Calu3 (cell line): ENCODE measurements around the gene DDX39B. TPM values are rescaled to one million over a fixed set of nuclear protein-coding genes. Genes with fewer than 3 reads are reported as not detected.

Experiments used
- BruUV-seq: library from RNA; stranded (reverse); fragments of 400-500 nt; replicated peaks from 2 replicates; lab custom pipeline; 2021; lab: Mats Ljungman, UMichigan
- CTCF ChIA-PET: fragments of 300-600 bp; sonication (Branson Sonifier 250); formaldehyde crosslinking; loops from one replicate; lab custom pipeline; 2022; ENCODE audit warnings: antibody characterized with exemption; lab: Charles Lee
- DNase-seq: peaks from one replicate; pipeline ENCODE4 v3.0.0; 2022
- H3K27ac Mint-ChIP-seq: one replicate; pipeline ENCODE4 v1.8.0; 2022; ENCODE audit warnings: mixed read lengths; ENCODE audit not compliant: unreplicated experiment
- H3K27me3 Mint-ChIP-seq: one replicate; pipeline ENCODE4 v1.8.0; 2022; ENCODE audit warnings: mixed read lengths; ENCODE audit not compliant: unreplicated experiment
- H3K36me3 Mint-ChIP-seq: one replicate; pipeline ENCODE4 v1.8.0; 2022; ENCODE audit warnings: mild to moderate bottlenecking, moderate library complexity, mixed read lengths; ENCODE audit not compliant: insufficient read depth, unreplicated experiment
- H3K4me1 Mint-ChIP-seq: one replicate; pipeline ENCODE4 v1.8.0; 2022; ENCODE audit warnings: mild to moderate bottlenecking, low read depth, mixed read lengths; ENCODE audit not compliant: unreplicated experiment
- H3K4me3 Mint-ChIP-seq: one replicate; pipeline ENCODE4 v1.8.0; 2022; ENCODE audit warnings: mild to moderate bottlenecking, low read depth, moderate library complexity, mixed read lengths; ENCODE audit not compliant: unreplicated experiment
- H3K9me3 Mint-ChIP-seq: one replicate; pipeline ENCODE4 v1.8.0; 2022; ENCODE audit warnings: low read depth, mixed read lengths; ENCODE audit not compliant: unreplicated experiment
- intact Hi-C: fragments of 100-400 bp; cut with micrococcal nuclease; formaldehyde crosslinking; loops from one replicate; pipeline ENCODE4 v1.10.0; 2022; ENCODE audit not compliant: unreplicated experiment
- total RNA-seq: library from RNA; stranded (reverse); gene quantifications from 2 replicates; pipeline ENCODE4 v1.2.3, GENCODE V29; 2022
- TF ChIP-seq, protein P1 (sequence below): fragments of 200-600 bp; IDR thresholded peaks from one replicate; pipeline ENCODE4 v1.8.0; 2022; ENCODE audit warnings: antibody characterized with exemption; ENCODE audit not compliant: unreplicated experiment

The DDX39B gene
- total RNA-seq, 1 experiment from 2014 or later: 646 TPM

DNA sequence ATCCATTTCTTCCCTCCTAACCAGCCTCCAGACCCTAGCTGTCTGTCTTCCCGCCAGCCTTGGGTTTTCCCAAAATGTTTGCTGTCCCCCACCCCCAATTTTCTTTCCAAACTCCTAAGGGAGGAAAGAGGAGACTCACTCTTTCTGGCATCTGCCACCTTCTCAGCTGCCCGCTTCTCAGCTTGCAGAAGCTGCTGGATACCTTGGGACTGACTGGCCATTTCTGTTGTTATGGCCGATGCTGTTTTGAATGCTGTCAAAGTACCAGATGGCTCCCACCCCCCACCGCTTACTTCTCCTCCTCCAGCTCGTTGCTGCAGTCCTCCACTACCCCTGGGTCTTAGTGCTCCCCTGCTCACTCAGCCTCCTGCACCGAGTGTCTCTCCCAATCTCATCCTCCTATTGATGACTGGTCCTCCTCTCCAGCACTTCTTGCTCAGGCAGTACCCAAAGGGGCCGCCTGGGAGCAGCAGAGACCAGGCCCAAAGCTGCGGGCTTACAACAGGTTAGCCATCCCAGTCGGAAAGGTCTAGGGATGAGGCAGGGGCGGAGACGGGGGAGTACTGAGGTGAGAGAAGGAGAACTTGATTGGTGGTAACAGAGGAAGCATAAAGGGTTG, 4.6 kb upstream of the DDX39B start, which contains the start of gene ATP6V1G2:
Gene ATP6V1G2 (minus strand): TSS at position 270 of the 619 bp plus-strand sequence. CDS start 49 bp downstream, at position 221.
- Mint-ChIP-seq H3K27ac (peak within 1 kb of the TSS; percentile 43), H3K4me3 (peak within 1 kb of the TSS; percentile 71), H3K36me3 (peaks cover 57% of the 10 kb centered on the region), H3K9me3 (no peaks in the 10 kb centered on the region), H3K4me1 (peaks cover 17% of the 10 kb centered on the region), H3K27me3 (no peaks in the 10 kb centered on the region)
- intact Hi-C loops: loop anchor here (1.0 to 5.0 kb wide), 2 partner anchors 52 to 144 kb away; partner anchors contain the start of gene MICA
- TF ChIP-seq, protein P1, sequence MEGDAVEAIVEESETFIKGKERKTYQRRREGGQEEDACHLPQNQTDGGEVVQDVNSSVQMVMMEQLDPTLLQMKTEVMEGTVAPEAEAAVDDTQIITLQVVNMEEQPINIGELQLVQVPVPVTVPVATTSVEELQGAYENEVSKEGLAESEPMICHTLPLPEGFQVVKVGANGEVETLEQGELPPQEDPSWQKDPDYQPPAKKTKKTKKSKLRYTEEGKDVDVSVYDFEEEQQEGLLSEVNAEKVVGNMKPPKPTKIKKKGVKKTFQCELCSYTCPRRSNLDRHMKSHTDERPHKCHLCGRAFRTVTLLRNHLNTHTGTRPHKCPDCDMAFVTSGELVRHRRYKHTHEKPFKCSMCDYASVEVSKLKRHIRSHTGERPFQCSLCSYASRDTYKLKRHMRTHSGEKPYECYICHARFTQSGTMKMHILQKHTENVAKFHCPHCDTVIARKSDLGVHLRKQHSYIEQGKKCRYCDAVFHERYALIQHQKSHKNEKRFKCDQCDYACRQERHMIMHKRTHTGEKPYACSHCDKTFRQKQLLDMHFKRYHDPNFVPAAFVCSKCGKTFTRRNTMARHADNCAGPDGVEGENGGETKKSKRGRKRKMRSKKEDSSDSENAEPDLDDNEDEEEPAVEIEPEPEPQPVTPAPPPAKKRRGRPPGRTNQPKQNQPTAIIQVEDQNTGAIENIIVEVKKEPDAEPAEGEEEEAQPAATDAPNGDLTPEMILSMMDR: peak; percentile 96
- CTCF ChIA-PET: interaction anchor here (0.5 to 3.4 kb wide), 10 partner anchors 29 to 892 kb away, joined by 3 to 54 read pairs (median 4); partner anchors contain the start of genes ABHD16A and TNF
- BruUV-seq: no TSS peak
- peak; percentile 98 for DNase-seq

DNA sequence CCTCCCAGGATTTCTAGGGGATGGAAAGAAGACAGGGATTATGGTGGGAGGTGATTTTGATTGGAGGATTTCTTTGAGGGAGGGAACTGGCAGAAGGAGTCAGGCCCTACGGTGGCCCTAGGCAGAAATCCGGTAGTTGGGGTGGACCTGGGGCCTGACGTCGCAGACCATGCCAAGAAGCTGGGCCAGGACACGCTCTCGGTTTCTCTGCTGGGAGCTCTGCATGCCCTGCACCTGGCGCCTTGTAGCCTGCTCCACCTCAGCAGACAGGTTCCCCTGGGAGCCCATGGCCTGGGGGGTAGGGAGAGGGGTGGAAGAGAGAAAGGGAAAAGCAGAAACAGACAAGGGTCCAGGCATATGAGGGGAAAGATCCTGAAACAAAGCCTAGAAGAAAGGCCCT, 3.5 kb upstream of the DDX39B start:
- Mint-ChIP-seq H3K4me1 (peaks cover 21% of the 10 kb centered on the region), H3K27me3 (no peaks in the 10 kb centered on the region), H3K9me3 (no peaks in the 10 kb centered on the region), H3K27ac (no peak overlapping the region), H3K4me3 (no peak overlapping the region), H3K36me3 (peaks cover 57% of the 10 kb centered on the region)
- intact Hi-C loops: loop anchor here (5.0 kb wide), 1 partner anchor 143 kb away; the partner anchor contains the start of gene MICA
- TF ChIP-seq, protein P1: no peak
- BruUV-seq: no TSS peak
- no peak for DNase-seq
- CTCF ChIA-PET: interaction anchor here (1.1 to 3.4 kb wide), 2 partner anchors 53 to 57 kb away, joined by 9 to 54 read pairs; no protein-coding TSS in a partner anchor

DNA sequence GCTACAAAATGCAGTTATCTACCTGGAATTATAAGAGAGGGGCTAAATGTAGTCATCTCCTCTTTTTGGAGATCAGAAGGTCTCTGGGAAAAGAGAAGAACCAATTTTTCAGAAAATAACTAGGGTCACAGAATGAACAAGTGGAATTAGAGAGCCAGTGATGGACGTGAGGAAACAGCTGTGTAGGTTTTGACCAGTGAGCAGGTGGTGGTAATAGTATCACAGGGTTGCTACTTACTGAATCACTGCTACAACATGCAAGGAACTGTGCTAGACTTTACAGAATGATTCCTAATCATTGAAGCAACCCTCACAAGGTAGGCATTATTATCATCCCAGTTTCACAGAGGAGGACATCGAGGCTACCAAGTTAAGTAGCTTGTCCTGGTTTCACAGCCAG, 2.9 kb upstream of the DDX39B start:
- Mint-ChIP-seq H3K27me3 (no peaks in the 10 kb centered on the region), H3K27ac (no peak overlapping the region), H3K9me3 (no peaks in the 10 kb centered on the region), H3K4me1 (peaks cover 27% of the 10 kb centered on the region), H3K4me3 (no peak overlapping the region), H3K36me3 (peaks cover 60% of the 10 kb centered on the region)
- intact Hi-C loops: loop anchor here (5.0 kb wide), 1 partner anchor 142 kb away; the partner anchor contains the start of gene MICA
- TF ChIP-seq, protein P1: no peak
- BruUV-seq: no TSS peak
- DNase-seq: no peak
- CTCF ChIA-PET: interaction anchor here (3.4 kb wide), 1 partner anchor 53 kb away, joined by 54 read pairs; no protein-coding TSS in a partner anchor

DNA sequence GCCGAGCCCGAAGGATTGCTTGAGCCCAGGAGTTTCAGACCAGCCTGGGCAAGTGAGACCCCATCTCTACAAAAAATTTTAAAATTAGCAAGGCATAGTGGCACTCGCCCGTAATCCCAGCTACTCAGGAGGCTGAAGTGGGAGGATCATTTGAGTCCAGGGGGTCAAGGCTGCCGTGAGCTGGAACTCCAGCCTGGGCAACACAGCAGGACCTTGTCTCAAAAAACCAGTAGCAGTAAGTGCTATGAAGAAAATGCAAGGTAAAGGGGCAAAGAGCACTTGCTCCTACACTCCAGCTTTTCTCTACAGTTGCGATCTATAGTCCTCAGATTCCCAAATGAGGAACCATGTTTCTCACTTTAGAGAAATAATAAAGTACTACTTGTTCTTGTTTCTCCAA, 1.8 kb upstream of the DDX39B start:
- H3K27ac Mint-ChIP-seq: no peak overlapping the region
- DNase-seq: no peak
- intact Hi-C loops: no loop called here
- H3K36me3 Mint-ChIP-seq: peaks cover 63% of the 10 kb centered on the region
- BruUV-seq: no TSS peak
- H3K4me1 Mint-ChIP-seq: peaks cover 38% of the 10 kb centered on the region
- TF ChIP-seq, protein P1: no peak
- CTCF ChIA-PET: no interaction called here
- H3K27me3 Mint-ChIP-seq: no peaks in the 10 kb centered on the region
- no peaks in the 10 kb centered on the region for H3K9me3 Mint-ChIP-seq
- H3K4me3 Mint-ChIP-seq: no peak overlapping the region
